Spleen (tissue), 11 donors: ENCODE results near the gene CIC. TPM values are rescaled to one million over a fixed set of nuclear protein-coding genes. Genes with fewer than 3 reads are reported as not detected.

ENCODE experiments used
- DNase-seq: peaks from one replicate; pipeline ENCODE4 v3.0.0-alpha.2; 2020
- H3K27ac ChIP-seq, 8 donors: fragments of 200-600 bp; sonication (generic) in 7 of 8; 1 replicate in 4 of 8; 2 replicates in 4 of 8; pipeline versions ENCODE4 v1.5.0 to v1.8.0; 2016 to 2021; ENCODE audit warnings: inconsistent platforms in 4 of 8, mild to moderate bottlenecking in 4 of 8, moderate library complexity in 1 of 8
- H3K27me3 ChIP-seq, 7 donors: fragments of 200-600 bp; sonication (generic) in 6 of 7; replicated peaks in 1 of 7; 1 replicate in 4 of 7; 2 replicates in 3 of 7; pipeline versions ENCODE4 v1.5.0 to v1.8.0; 2016 to 2021; ENCODE audit warnings: inconsistent platforms in 3 of 7, mild to moderate bottlenecking in 1 of 7
- H3K36me3 ChIP-seq, 6 donors: fragments of 200-600 bp; sonication (generic) in 5 of 6; 1 replicate in 4 of 6; 2 replicates in 2 of 6; pipeline versions ENCODE4 v1.5.0 to v1.8.0; 2016 to 2021; ENCODE audit warnings: inconsistent platforms in 2 of 6
- H3K4me1 ChIP-seq, 6 donors: fragments of 200-600 bp; sonication (generic) in 5 of 6; 1 replicate in 3 of 6; 2 replicates in 3 of 6; pipeline versions ENCODE4 v1.5.0 to v1.8.0; 2016 to 2021; ENCODE audit warnings: inconsistent platforms in 3 of 6
- H3K4me3 ChIP-seq, 8 donors: fragments of 200-600 bp; sonication (generic) in 7 of 8; 1 replicate in 4 of 8; 2 replicates in 4 of 8; pipeline versions ENCODE4 v1.5.0 to v1.8.0; 2016 to 2021; ENCODE audit warnings: inconsistent platforms in 4 of 8, mild to moderate bottlenecking in 4 of 8, moderate library complexity in 2 of 8
- H3K9me3 ChIP-seq, 8 donors: fragments of 200-600 bp; sonication (generic) in 7 of 8; 1 replicate in 4 of 8; 2 replicates in 4 of 8; pipeline versions ENCODE4 v1.5.0 to v1.8.0; 2016 to 2021; ENCODE audit warnings: inconsistent platforms in 4 of 8
- POLR2A ChIP-seq, 3 donors: fragments of 450-650 bp; IDR thresholded peaks; one replicate each; pipeline ENCODE4 v1.5.1; 2017; ENCODE audit warnings: antibody characterized with exemption in 3 of 3, mild to moderate bottlenecking in 1 of 3
- POLR2AphosphoS5 ChIP-seq, 3 donors: sonication (generic); formaldehyde crosslinking; IDR thresholded peaks; one replicate each; pipeline ENCODE4 v1.5.1; 2017; ENCODE audit warnings: antibody characterized with exemption in 3 of 3
- WGBS, 5 donors: extraction: QIAGEN DNeasy Blood & Tissue Kit in 3 of 5; methylation state at CpG; one replicate each; pipeline versions ENCODE4 v1.1.5 to v1.1.7; 2013 to 2018; 5-methylcytosine and 5-hydroxymethylcytosine counted together
- intact Hi-C: fragments of 100-400 bp; cut with DNase I; formaldehyde crosslinking; loops from one replicate; pipeline ENCODE4 v1.15.0; 2023; ENCODE audit warnings: low total_unique reads
- polyA plus RNA-seq, 3 donors: library from polyadenylated mRNA; stranded (reverse); fragments of 200-250 nt; gene quantifications; one replicate each; pipeline ENCODE4 v1.2.1, GENCODE V29; 2013
- total RNA-seq, 7 donors: library from RNA; depleted of rRNA in 3 of 7; stranded (reverse); fragments of >200 nt in 3 of 7; fragmentation: NEBNext Ultra II Directional in 4 of 7; extraction: Animal tissue kit (Norgen Biotek cat#: 25700) in 4 of 7; gene quantifications; one replicate each; pipeline versions ENCODE4 v1.1.0 to v1.2.1, GENCODE V29; 2016 to 2021
- TF ChIP-seq, protein P1 (sequence below), 11 experiments: fragments of 200-600 bp in 7 of 11; fragments of 450-650 bp in 4 of 11; sonication (generic) in 4 of 11; IDR thresholded peaks in 8 of 11; conservative IDR thresholded peaks in 3 of 11; 1 replicate in 7 of 11; 2 replicates in 4 of 11; pipeline versions ENCODE4 v1.4.0 to v1.8.0; 2016 to 2021; ENCODE audit warnings: antibody characterized with exemption in 11 of 11, inconsistent platforms in 4 of 11, mild to moderate bottlenecking in 1 of 11
- donor health status: healthy with polysubstance abuse.
- donor health status: DM: no; HTN: no; CAD: no; lungs with moderate emphysema.
- donor health status: DM: no; HTN: no; CAD: no.
- donor health status: Bipolar disorder and iron deficiency.
- donor health status: healthy.
- donor health status: DM: no; HTN: no; CAD: no.
- donor health status: DM: yes; HTN: yes; CAD: no.

The CIC gene
- total and polyA plus RNA-seq, 10 donors = 12.5 to 100 (median 69.8) TPM

DNA sequence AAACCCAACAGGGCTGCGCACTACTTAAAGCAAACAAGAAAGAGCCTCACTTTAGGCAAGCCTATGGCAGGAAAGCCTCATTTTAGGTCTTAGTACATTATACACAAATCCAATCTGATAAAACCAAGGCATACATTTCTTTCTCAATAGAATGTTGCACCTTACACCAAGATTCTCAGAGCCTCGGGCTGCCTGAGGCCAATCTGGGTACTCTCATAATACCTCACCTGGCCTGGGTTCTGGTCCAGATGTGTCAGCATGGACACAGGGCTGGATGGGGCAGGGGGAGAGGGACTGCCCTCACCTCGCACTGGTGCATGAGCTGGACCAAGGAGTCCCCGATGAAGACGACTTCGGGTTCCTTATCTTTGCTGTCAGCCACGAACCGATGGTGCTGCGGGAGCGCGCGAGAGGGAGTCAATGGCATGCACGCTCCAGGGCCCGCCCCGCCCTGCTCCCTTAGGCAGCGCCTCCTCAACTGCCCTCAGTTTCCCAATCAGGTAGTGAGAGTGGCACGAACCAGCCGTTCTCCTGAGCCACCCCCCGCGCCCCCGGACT lies 32.7 kb downstream of the CIC start, which contains the start of gene PRR19:
PRR19 (plus strand) TSS at position 487 of the 558 bp plus-strand sequence. CDS start 7,453 bp downstream, outside the sequence.
- DNase-seq = no peak
- peaks cover 0 to 27% (median 18%) of the 10 kb centered on the region in 6 donors for H3K4me1 ChIP-seq
- intact Hi-C loops = loop anchor here (5.0 kb wide), 1 partner anchor 169 kb away; the partner anchor contains the start of gene POU2F2
- TF ChIP-seq POLR2AphosphoS5 (IDR thresholded peaks at IDR 0.05) (no peak), POLR2A (IDR thresholded peaks at IDR 0.05) (no peak)
- TF ChIP-seq, protein P1, sequence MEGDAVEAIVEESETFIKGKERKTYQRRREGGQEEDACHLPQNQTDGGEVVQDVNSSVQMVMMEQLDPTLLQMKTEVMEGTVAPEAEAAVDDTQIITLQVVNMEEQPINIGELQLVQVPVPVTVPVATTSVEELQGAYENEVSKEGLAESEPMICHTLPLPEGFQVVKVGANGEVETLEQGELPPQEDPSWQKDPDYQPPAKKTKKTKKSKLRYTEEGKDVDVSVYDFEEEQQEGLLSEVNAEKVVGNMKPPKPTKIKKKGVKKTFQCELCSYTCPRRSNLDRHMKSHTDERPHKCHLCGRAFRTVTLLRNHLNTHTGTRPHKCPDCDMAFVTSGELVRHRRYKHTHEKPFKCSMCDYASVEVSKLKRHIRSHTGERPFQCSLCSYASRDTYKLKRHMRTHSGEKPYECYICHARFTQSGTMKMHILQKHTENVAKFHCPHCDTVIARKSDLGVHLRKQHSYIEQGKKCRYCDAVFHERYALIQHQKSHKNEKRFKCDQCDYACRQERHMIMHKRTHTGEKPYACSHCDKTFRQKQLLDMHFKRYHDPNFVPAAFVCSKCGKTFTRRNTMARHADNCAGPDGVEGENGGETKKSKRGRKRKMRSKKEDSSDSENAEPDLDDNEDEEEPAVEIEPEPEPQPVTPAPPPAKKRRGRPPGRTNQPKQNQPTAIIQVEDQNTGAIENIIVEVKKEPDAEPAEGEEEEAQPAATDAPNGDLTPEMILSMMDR (IDR thresholded peaks at IDR 0.05 in 8 of 11, conservative IDR thresholded peaks at IDR 0.05 in 3 of 11) = no peak
- peak within 1 kb of the TSS; percentile 51 to 85 (median 65) for H3K4me3 ChIP-seq
- no peaks in the 10 kb centered on the region for H3K9me3 ChIP-seq
- WGBS, 5 donors = 7 to 19% (median 8%) methylated on average over 6 to 21 of the region's 21 CpGs
- peak within 1 kb of the TSS; percentile 29 to 82 (median 74) for H3K27ac ChIP-seq
- peaks cover 0 to 4% (median 0%) of the 10 kb centered on the region in 6 donors for H3K36me3 ChIP-seq
- H3K27me3 ChIP-seq = no peaks in the 10 kb centered on the region

DNA sequence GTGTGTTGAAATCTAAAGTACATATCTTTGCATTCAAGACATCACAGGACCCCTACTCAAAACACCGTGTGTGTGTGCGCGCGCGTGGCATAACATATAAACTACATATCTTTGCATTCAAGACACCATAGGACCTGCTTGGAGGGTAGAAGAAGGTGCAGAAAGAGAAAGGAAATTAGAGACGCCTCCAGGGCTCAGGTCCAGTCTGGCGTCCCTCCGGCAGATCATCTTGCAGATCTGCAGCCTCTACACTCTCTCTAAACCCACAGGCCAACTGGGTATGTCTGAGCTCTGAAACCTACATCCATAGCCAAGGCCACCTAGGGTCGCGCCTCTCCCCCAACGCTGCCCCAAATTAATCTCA lies 34.0 kb downstream of the CIC start:
- Histone ChIP-seq H3K4me3 (peak overlapping the region in 5 of 8 donors; percentile 60 to 85 (median 68)), H3K9me3 (no peaks in the 10 kb centered on the region), H3K27me3 (no peaks in the 10 kb centered on the region), H3K36me3 (no peaks in the 10 kb centered on the region), H3K27ac (peak overlapping the region in 4 of 8 donors; percentile 69 to 82 (median 76)), H3K4me1 (peaks cover 0 to 27% (median 18%) of the 10 kb centered on the region in 6 donors)
- TF ChIP-seq POLR2AphosphoS5 (IDR thresholded peaks at IDR 0.05) (no peak), POLR2A (IDR thresholded peaks at IDR 0.05) (no peak)
- TF ChIP-seq, protein P1 (IDR thresholded peaks at IDR 0.05 in 8 of 11, conservative IDR thresholded peaks at IDR 0.05 in 3 of 11) = no peak
- WGBS, 5 donors = 73 to 83% (median 80%) methylated on average over 11 of the region's 11 CpGs
- intact Hi-C loops = loop anchor here (5.0 kb wide), 1 partner anchor 171 kb away; the partner anchor contains the start of gene POU2F2
- no peak for DNase-seq

DNA sequence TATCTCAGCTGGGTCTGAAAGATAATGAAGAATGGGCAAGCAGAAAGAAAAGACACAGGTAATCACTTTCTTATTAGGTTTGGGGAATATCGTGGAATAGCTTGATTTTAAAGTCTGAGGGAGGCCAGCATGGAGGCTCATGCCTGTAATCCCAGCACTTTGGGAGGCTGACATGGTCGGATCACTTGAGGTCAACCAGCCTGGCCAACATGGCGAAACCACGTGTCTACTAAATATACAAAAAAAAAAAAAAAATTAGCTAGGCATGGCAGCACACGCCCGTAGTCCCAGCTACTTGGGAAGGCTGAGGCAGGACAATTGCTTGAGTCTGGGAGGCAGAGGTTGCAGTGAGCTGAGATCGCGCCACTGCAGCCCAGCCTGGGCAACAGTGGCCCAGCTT lies 34.8 kb downstream of the CIC start:
- Histone ChIP-seq H3K4me3 (no peak overlapping the region), H3K27ac (no peak overlapping the region), H3K27me3 (no peaks in the 10 kb centered on the region), H3K9me3 (no peaks in the 10 kb centered on the region), H3K4me1 (peaks cover 0 to 27% (median 18%) of the 10 kb centered on the region in 6 donors), H3K36me3 (no peaks in the 10 kb centered on the region)
- intact Hi-C loops = loop anchor here (5.0 kb wide), 1 partner anchor 172 kb away; the partner anchor contains the start of gene POU2F2
- TF ChIP-seq, protein P1 (IDR thresholded peaks at IDR 0.05 in 8 of 11, conservative IDR thresholded peaks at IDR 0.05 in 3 of 11) = no peak
- TF ChIP-seq POLR2AphosphoS5 (IDR thresholded peaks at IDR 0.05) (no peak), POLR2A (IDR thresholded peaks at IDR 0.05) (no peak)
- DNase-seq = no peak
- WGBS, 5 donors = 85 to 94% (median 93%) methylated on average over 8 of the region's 8 CpGs

DNA sequence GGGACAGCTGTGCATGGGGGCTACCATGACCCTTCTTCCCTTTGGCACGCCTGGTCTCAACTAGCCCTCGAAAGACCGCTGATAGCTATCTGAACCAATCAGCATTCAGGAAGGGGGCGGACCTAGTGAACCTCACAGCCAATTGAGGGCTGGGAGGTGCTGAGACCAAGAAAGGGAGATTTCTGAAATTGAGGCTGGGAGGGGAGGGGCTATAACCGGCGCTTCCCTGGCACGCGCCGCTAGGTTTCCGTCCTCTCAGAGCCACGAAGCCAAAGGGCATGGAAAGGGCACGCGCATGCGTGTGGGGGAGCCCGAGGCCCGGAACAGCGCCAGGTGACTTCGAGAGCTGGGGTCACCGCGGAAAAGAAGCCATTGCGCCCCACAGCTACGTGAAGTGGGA lies 37.6 kb downstream of the CIC start:
- Histone ChIP-seq H3K27ac (no peak overlapping the region), H3K27me3 (peaks cover 0 to 10% (median 0%) of the 10 kb centered on the region in 7 donors), H3K36me3 (no peaks in the 10 kb centered on the region), H3K4me3 (no peak overlapping the region), H3K4me1 (peaks cover 0 to 21% (median 15%) of the 10 kb centered on the region in 6 donors), H3K9me3 (no peaks in the 10 kb centered on the region)
- 89 to 95% (median 91%) methylated on average over 22 of the region's 22 CpGs for WGBS, 5 donors
- no peak for DNase-seq
- intact Hi-C loops = no loop called here
- TF ChIP-seq, protein P1 (IDR thresholded peaks at IDR 0.05 in 8 of 11, conservative IDR thresholded peaks at IDR 0.05 in 3 of 11) = no peak
- TF ChIP-seq POLR2AphosphoS5 (IDR thresholded peaks at IDR 0.05) (no peak), POLR2A (IDR thresholded peaks at IDR 0.05) (no peak)
